H1 (cell line): ENCODE data around the gene NTN1.

ENCODE experiments used
- CEBPB ChIP-seq: IDR thresholded peaks from 2 replicates; pipeline ENCODE4 v1.6.1; 2012; ENCODE audit warnings: low read depth, low read length
- CHD2 ChIP-seq: IDR thresholded peaks from 2 replicates; pipeline ENCODE4 v1.6.1; 2012; ENCODE audit warnings: low read length, improper control_type of control experiment
- TAF1 ChIP-seq: IDR thresholded peaks from 2 replicates; pipeline ENCODE4 v1.6.1; 2011; ENCODE audit warnings: mild to moderate bottlenecking, low read depth, low read length
- YY1 ChIP-seq: IDR thresholded peaks from 2 replicates; pipeline ENCODE4 v1.6.1; 2011; ENCODE audit warnings: low read depth, mild to moderate bottlenecking, low read length
- TF ChIP-seq, protein P1 (sequence below), 3 experiments: IDR thresholded peaks; 1 replicate in 2 of 3; 2 replicates in 1 of 3; pipeline versions ENCODE4 v1.5.1 to v1.6.1; 2011; ENCODE audit warnings: low read length in 3 of 3, mild to moderate bottlenecking in 3 of 3, inconsistent platforms in 2 of 3, low read depth in 1 of 3, moderate library complexity in 1 of 3; ENCODE audit not compliant: insufficient read depth in 1 of 3; ENCODE audit errors: control extremely low read depth in 1 of 3
- TF ChIP-seq, protein P2 (sequence below): IDR thresholded peaks from 2 replicates; pipeline ENCODE4 v1.6.1; 2012; ENCODE audit warnings: inconsistent platforms

- TF ChIP-seq CHD2 (no peak), YY1 (no peak), CEBPB (no peak), TAF1 (no peak)
- TF ChIP-seq, protein P1, sequence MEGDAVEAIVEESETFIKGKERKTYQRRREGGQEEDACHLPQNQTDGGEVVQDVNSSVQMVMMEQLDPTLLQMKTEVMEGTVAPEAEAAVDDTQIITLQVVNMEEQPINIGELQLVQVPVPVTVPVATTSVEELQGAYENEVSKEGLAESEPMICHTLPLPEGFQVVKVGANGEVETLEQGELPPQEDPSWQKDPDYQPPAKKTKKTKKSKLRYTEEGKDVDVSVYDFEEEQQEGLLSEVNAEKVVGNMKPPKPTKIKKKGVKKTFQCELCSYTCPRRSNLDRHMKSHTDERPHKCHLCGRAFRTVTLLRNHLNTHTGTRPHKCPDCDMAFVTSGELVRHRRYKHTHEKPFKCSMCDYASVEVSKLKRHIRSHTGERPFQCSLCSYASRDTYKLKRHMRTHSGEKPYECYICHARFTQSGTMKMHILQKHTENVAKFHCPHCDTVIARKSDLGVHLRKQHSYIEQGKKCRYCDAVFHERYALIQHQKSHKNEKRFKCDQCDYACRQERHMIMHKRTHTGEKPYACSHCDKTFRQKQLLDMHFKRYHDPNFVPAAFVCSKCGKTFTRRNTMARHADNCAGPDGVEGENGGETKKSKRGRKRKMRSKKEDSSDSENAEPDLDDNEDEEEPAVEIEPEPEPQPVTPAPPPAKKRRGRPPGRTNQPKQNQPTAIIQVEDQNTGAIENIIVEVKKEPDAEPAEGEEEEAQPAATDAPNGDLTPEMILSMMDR (IDR thresholded peaks at IDR 0.05; ENCODE audit: control extremely low read depth in 1 of 3, insufficient read depth in 1 of 3, low read depth in 1 of 3, low read length in 3 of 3): no peak
- TF ChIP-seq, protein P2, sequence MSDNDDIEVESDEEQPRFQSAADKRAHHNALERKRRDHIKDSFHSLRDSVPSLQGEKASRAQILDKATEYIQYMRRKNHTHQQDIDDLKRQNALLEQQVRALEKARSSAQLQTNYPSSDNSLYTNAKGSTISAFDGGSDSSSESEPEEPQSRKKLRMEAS: no peak
Measured at GRCh38 chr17:9123594-9124553, 102.6 kb downstream of the NTN1 start.
